ENCODE data around the gene GCKR.

GCKR gene, protein sequence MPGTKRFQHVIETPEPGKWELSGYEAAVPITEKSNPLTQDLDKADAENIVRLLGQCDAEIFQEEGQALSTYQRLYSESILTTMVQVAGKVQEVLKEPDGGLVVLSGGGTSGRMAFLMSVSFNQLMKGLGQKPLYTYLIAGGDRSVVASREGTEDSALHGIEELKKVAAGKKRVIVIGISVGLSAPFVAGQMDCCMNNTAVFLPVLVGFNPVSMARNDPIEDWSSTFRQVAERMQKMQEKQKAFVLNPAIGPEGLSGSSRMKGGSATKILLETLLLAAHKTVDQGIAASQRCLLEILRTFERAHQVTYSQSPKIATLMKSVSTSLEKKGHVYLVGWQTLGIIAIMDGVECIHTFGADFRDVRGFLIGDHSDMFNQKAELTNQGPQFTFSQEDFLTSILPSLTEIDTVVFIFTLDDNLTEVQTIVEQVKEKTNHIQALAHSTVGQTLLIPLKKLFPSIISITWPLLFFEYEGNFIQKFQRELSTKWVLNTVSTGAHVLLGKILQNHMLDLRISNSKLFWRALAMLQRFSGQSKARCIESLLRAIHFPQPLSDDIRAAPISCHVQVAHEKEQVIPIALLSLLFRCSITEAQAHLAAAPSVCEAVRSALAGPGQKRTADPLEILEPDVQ

DNA sequence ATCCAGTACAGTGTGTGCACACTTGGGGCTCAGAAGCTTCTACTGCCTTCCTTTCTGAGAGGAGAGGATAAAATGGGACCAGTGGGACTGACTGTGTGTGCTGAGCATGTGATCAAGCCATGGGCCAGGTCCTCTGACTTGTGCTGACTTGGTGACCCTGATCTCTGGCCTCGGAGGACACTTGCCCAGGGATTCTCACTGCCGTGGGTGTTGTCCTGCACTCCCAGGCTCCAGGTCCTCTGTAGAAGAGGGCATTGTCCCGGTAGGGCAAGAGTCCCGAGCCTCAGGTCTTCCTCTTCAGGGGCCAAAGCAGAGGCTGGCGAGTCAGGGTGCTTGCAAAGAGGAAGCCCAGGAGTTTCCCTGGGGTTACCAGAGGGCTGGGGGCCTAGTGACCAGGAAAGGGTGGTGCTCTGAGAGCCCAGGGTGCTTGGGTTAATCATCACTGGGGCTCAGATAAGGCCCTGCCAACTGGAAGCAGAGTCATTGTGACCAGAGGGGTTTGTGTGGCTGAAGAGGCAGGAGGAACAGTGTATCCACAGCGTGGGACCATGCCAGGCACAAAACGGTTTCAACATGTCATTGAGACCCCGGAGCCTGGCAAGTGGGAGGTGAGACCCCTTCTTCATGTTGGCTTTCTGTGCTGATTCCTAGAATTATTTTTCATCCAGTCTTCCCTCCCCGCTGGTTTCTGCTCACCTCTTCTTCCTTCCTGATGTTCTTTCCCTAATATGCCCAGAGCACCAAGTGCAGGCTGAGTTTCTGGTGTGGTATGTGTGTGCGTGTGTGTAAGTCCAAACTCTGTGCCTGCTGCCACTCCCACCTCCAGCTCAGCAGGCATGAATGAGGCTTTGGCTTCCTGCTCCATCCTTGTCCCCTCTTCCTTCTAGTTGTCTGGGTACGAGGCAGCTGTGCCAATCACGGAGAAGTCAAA is at the start of gene GCKR:
TSS of gene GCKR (plus strand) at position 483 of the 931 bp plus-strand sequence. CDS start at position 549, 66 bp downstream.
- TF ChIP-seq, protein P1, sequence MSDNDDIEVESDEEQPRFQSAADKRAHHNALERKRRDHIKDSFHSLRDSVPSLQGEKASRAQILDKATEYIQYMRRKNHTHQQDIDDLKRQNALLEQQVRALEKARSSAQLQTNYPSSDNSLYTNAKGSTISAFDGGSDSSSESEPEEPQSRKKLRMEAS (IDR thresholded peaks at IDR 0.05), result no peak
- TF ChIP-seq ZBTB7A (IDR thresholded peaks at IDR 0.05; ENCODE audit: low read depth), result no peak
- TF ChIP-seq TEAD4 (IDR thresholded peaks at IDR 0.05), result no peak
- no peak for TF ChIP-seq EGR1 (IDR thresholded peaks at IDR 0.05)
- no peak for TF ChIP-seq CEBPB (IDR thresholded peaks at IDR 0.05)
- TF ChIP-seq EP300 (IDR thresholded peaks at IDR 0.05; ENCODE audit: borderline replicate concordance), result no peak

- TF ChIP-seq, protein P1 (IDR thresholded peaks at IDR 0.05), result no peak
- TF ChIP-seq TEAD4 (IDR thresholded peaks at IDR 0.05), result no peak
- no peak for TF ChIP-seq USF1 (IDR thresholded peaks at IDR 0.05)
- TF ChIP-seq TAF1 (IDR thresholded peaks at IDR 0.05; ENCODE audit: low read depth), result no peak
- TF ChIP-seq EGR1 (IDR thresholded peaks at IDR 0.05), result no peak
- no peak for TF ChIP-seq CEBPB (IDR thresholded peaks at IDR 0.05)
- TF ChIP-seq RAD21 (IDR thresholded peaks at IDR 0.05; ENCODE audit: low read depth), result no peak
These were observed 48.3 kb upstream of the GCKR start for GRCh38 chr2:27448381-27448780.

- no peak for TF ChIP-seq EP300 (IDR thresholded peaks at IDR 0.05; ENCODE audit: borderline replicate concordance)
- no peak for TF ChIP-seq CEBPB (IDR thresholded peaks at IDR 0.05)
- TF ChIP-seq CREB1 (IDR thresholded peaks at IDR 0.05; ENCODE audit: low read depth), result no peak
- TF ChIP-seq USF1 (IDR thresholded peaks at IDR 0.05), result no peak
- TF ChIP-seq RAD21 (IDR thresholded peaks at IDR 0.05; ENCODE audit: low read depth), result no peak
- TF ChIP-seq TAF1 (IDR thresholded peaks at IDR 0.05; ENCODE audit: low read depth), result no peak
- TF ChIP-seq NFIC (IDR thresholded peaks at IDR 0.05), result no peak
- TF ChIP-seq FOXM1 (IDR thresholded peaks at IDR 0.05; ENCODE audit: borderline replicate concordance, low read depth), result no peak
- no peak for TF ChIP-seq YY1 (IDR thresholded peaks at IDR 0.05; ENCODE audit: low read depth)
- TF ChIP-seq REST (IDR thresholded peaks at IDR 0.05; ENCODE audit: low read depth), result no peak
- no peak for TF ChIP-seq EGR1 (IDR thresholded peaks at IDR 0.05)
- TF ChIP-seq TCF12 (IDR thresholded peaks at IDR 0.05; ENCODE audit: low read depth), result no peak
- no peak for TF ChIP-seq TEAD4 (IDR thresholded peaks at IDR 0.05)
- TF ChIP-seq ZBTB7A (IDR thresholded peaks at IDR 0.05; ENCODE audit: low read depth), result no peak
- TF ChIP-seq, protein P1 (IDR thresholded peaks at IDR 0.05), result no peak
These were observed 45.5 kb upstream of the GCKR start for GRCh38 chr2:27451095-27451494.

GRCh38 chr2:27453968-27454367 is 42.7 kb upstream of the GCKR start:
- TF ChIP-seq NFIC (IDR thresholded peaks at IDR 0.05) (no peak), FOXM1 (IDR thresholded peaks at IDR 0.05; ENCODE audit: borderline replicate concordance, low read depth) (no peak), CREB1 (IDR thresholded peaks at IDR 0.05; ENCODE audit: low read depth) (no peak), RAD21 (IDR thresholded peaks at IDR 0.05; ENCODE audit: low read depth) (no peak), REST (IDR thresholded peaks at IDR 0.05; ENCODE audit: low read depth) (no peak), CEBPB (IDR thresholded peaks at IDR 0.05) (no peak), EP300 (IDR thresholded peaks at IDR 0.05; ENCODE audit: borderline replicate concordance) (no peak), YY1 (IDR thresholded peaks at IDR 0.05; ENCODE audit: low read depth) (no peak), USF1 (IDR thresholded peaks at IDR 0.05) (no peak), TAF1 (IDR thresholded peaks at IDR 0.05; ENCODE audit: low read depth) (no peak), EGR1 (IDR thresholded peaks at IDR 0.05) (no peak), TEAD4 (IDR thresholded peaks at IDR 0.05) (no peak), TCF12 (IDR thresholded peaks at IDR 0.05; ENCODE audit: low read depth) (no peak), ZBTB7A (IDR thresholded peaks at IDR 0.05; ENCODE audit: low read depth) (no peak)
- TF ChIP-seq, protein P1 (IDR thresholded peaks at IDR 0.05), result no peak

Measured in Ishikawa (cell line).